ENCODE measurements around the gene SCAF4.

Gene SCAF4

GRCh38 chr21:31711745-31712285 is 20.1 kb downstream of the SCAF4 start:
- no peak for DNase-seq

- no peak for DNase-seq
These were observed 20.6 kb downstream of the SCAF4 start for GRCh38 chr21:31711326-31711725.

- no peak for DNase-seq
These were observed 21.3 kb downstream of the SCAF4 start for GRCh38 chr21:31710586-31710985.

GRCh38 chr21:31708541-31708940 is 23.4 kb downstream of the SCAF4 start:
- no peak for DNase-seq

- DNase-seq: no peak
These were observed 24.4 kb downstream of the SCAF4 start for GRCh38 chr21:31707499-31707898.

GRCh38 chr21:31706562-31706961 is 25.4 kb downstream of the SCAF4 start:
- no peak for DNase-seq

- no peak for DNase-seq
These were observed 31.9 kb downstream of the SCAF4 start for GRCh38 chr21:31700040-31700439.

- no peak for DNase-seq
These were observed 33.5 kb downstream of the SCAF4 start for GRCh38 chr21:31698461-31698860.

- DNase-seq: no peak
These were observed 35.5 kb downstream of the SCAF4 start for GRCh38 chr21:31696424-31696823.

GRCh38 chr21:31693222-31693621 is 38.7 kb downstream of the SCAF4 start:
- DNase-seq: no peak

GRCh38 chr21:31688603-31689368 is 43.1 kb downstream of the SCAF4 start:
- DNase-seq: no peak

- DNase-seq: no peak
These were observed 44.8 kb downstream of the SCAF4 start for GRCh38 chr21:31687108-31687507.

GRCh38 chr21:31686272-31686915 is 45.5 kb downstream of the SCAF4 start:
- no peak for DNase-seq

- no peak for DNase-seq
These were observed 47.0 kb downstream of the SCAF4 start for GRCh38 chr21:31684918-31685317.

GRCh38 chr21:31683029-31683428 is 48.9 kb downstream of the SCAF4 start:
- no peak for DNase-seq

GRCh38 chr21:31682620-31683019 is 49.3 kb downstream of the SCAF4 start:
- DNase-seq: no peak

- no peak for DNase-seq
These were observed 53.4 kb downstream of the SCAF4 start for GRCh38 chr21:31678478-31678877.

GRCh38 chr21:31677047-31677446 is 54.9 kb downstream of the SCAF4 start:
- no peak for DNase-seq

- no peak for DNase-seq
These were observed 56.0 kb downstream of the SCAF4 start for GRCh38 chr21:31675960-31676359.

GRCh38 chr21:31675318-31675717 is 56.6 kb downstream of the SCAF4 start:
- DNase-seq: no peak

- no peak for DNase-seq
These were observed 58.5 kb downstream of the SCAF4 start for GRCh38 chr21:31673321-31673912.

- no peak for DNase-seq
These were observed 60.0 kb downstream of the SCAF4 start for GRCh38 chr21:31671931-31672330.

- DNase-seq: no peak
These were observed 60.7 kb downstream of the SCAF4 start for GRCh38 chr21:31671146-31671716.

- no peak for DNase-seq
These were observed 61.8 kb downstream of the SCAF4 start for GRCh38 chr21:31670070-31670469.
